Endometrium (tissue), 2 donors: ENCODE results near the gene ATP10A.

Source experiments
- FAIRE-seq: peaks from 2 replicates; lab custom pipeline; 2012; peaks lifted over from hg19 to GRCh38; lab: Jason Lieb, UNC
- donor health status: control.
- donor health status: control.

The ATP10A gene

GRCh38 chr15:25737218-25737643, 125.9 kb downstream of the ATP10A start:
- FAIRE-seq, result no peak

- FAIRE-seq, result no peak
Observed at GRCh38 chr15:25736461-25736860, 126.7 kb downstream of the ATP10A start.

GRCh38 chr15:25735550-25736384, 127.4 kb downstream of the ATP10A start:
- FAIRE-seq, result no peak

- FAIRE-seq, result no peak
Observed at GRCh38 chr15:25734680-25735355, 128.3 kb downstream of the ATP10A start.

DNA sequence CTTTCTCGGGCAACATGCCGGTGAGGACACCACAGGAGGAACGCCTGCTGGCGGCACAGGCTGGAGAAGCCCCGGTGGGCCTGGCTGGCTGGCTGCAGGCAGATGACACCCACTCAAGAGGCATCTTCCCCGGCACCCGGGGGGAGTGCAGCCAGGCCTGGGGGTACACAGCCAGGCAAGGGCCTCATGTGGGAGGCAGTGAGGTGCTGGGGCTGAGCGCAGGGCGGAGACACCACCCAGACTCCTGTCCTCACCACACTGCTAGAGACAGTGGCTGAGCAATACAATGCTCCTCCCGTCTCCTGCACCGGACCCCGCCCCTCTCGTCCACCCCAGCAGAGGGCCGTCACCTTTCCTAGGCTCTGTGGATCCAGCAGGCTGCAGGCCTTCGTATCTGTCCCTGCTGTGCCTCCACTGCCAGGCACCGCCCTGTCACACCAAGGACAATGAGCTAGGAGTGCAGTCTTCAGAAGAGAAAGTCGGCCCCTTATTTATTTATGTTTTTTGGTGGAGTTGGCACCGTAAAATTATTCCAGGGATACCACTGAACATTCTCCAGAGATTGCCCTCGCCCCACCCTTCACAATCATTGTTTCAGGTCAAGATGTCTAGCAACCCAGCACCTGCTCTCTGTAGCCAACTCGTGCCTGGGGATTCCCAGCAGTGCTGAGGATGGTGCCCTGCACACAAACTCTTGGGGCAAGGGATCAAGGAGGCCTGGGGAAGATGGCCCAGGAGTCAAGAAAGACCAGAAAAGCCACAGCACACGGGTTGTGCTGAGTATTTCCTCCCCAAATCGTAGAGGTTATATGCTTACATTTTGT, 129.1 kb downstream of the ATP10A start:
- FAIRE-seq, result no peak

GRCh38 chr15:25733036-25733855, 129.9 kb downstream of the ATP10A start:
- no peak for FAIRE-seq

DNA sequence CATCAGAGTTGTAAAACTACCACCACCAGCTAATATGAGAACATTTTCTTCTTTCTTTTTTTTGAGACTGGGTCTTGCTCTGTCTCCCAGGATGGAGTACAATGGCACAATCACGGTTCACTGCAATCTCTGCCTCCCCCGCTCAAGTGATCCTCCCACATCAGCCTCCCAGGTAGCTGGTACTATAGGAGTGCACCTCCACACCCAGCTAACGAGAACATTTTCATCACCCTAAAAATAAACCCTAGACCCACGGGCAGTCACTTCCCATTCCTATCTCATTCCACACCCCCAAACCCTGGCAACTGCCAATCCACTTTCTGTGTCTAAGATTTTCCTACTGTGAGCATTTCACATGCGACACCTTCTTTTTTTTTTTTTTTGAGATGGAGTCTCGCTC, 130.9 kb downstream of the ATP10A start:
- FAIRE-seq, result no peak

DNA sequence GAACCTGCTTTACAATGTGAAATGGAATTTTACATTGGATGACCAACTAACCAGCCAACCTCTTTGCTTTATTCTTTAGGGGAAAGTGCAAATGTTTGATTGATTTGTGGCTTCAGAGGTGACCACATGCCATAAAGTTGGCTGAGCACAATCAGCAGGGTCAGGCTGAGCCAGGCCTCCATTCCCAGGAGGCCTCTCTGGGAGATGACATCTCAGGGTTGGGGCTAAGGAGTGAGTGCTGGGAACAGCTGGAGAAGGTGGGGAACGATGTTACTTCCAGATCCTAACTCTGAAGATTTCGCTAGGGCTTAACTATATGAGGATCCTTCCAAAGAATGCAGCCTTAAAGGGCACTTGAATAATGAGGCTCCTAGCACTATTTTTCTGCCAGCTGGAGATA, 131.7 kb downstream of the ATP10A start:
- FAIRE-seq, result no peak

GRCh38 chr15:25730918-25731317, 132.2 kb downstream of the ATP10A start:
- no peak for FAIRE-seq

DNA sequence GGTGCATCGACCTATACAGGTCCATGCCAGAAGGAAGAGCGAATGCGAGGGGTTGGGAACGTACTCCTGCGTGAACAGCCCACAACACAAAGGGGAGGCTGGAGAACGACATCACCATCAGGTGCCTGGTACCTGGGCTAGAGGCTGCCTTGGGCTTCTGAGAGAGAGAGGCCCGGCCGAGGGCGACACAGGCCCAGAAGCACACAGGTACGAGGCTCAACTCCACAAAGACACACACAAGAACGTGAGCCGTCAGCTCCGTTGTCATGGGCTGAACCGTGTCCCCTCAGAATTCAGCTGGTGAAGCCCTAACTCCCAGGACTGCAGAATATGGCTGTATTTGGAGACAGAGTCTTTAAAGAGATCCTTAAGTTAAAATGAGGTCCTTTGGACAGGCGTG, 134.3 kb downstream of the ATP10A start:
- no peak for FAIRE-seq

DNA sequence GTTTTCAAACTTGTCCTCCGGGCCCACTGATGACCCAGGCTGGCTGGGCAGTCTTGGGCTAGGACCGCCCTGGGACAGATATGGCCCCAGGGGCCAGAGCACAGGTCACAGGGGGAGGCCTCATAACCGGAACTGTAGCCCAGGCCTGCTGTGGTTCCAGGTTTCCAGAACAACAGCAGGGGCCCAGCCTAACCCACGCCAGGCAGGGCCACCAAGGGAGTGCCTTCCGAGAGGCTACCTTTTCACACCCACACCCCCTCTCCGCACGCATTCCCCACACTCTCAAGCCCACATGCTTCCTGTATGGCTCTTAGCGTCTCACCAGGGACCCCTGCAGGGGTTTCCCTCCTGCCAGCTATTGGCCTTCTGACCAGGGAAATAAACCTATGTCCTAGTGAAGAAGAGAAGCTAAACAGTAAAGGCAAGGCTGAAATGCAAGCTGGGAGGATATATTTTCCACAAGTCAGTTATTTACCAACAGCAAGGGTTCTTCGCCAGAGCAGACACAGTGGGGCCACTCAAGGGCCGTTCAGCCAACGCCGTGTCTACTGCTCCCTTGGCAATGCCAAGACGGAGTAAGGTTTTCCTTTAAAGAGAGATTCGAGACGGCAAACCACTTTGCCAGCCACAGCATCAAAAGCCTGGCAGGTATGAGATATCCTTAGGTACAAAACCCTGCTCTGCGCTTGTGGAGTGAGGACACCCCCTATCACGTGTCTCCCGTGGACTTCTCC, 135.1 kb downstream of the ATP10A start:
- FAIRE-seq, result no peak

DNA sequence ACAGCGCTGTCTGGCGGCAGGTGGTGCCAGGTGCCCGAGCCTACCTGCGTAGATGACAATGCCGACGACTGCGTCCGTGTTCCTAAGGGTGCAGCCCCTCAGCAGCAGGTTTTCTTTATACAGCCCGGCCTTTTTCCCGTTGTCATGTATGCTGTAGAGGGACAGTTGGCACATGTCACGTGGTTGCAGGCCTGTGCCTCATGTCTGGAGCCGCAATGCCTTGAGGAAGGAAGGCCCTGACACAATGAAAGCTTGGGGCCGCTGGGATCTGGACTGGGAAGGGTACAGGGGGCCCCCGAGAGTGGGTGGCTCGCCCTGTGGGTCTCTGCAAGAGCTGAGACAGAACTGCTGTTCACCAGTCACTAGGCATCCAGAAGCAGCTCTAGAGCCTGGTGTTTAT, 136.0 kb downstream of the ATP10A start:
- no peak for FAIRE-seq

- FAIRE-seq, result no peak
Observed at GRCh38 chr15:25725758-25726157, 137.4 kb downstream of the ATP10A start.

DNA sequence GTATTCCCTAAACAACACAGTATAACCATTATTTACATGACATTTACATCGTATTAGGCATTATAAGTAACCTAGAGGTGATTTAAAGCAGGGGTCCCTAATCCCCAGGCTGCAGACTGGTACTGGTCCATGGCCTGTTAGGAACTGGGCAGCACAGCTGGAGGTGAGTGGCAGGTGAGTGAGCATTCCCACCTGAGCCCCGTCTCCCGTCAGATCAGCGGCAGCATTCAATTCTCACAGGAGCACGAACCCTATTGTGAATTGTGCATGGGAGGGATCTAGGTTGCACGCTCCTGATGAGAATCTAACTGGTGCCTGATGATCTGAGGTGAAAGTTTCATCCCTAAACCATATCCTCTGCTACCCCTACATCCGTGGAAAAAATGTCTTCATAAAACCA, 138.2 kb downstream of the ATP10A start:
- no peak for FAIRE-seq

- FAIRE-seq, result no peak
Observed at GRCh38 chr15:25721605-25721955, 141.5 kb downstream of the ATP10A start.

- FAIRE-seq, result no peak
Observed at GRCh38 chr15:25719101-25719985, 143.8 kb downstream of the ATP10A start.

DNA sequence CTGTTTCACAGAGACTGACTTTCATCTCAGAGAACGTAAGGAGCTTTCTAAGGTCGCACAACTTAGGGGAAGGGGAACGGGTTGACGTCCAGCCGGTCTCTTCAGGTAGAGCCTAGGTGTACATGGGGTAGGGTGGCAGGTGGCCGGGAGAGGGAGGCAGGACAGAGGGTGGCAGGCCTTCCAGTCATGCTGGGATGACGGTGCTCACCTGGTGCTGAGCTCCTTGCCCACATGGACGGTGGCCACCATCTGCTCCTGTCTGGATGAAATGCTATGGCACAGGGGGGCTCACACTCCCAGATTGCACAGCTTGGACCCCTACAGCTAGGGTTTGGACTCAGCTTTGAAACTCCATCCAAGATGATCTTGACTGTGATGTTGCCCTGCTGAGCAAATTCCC, 144.5 kb downstream of the ATP10A start:
- FAIRE-seq, result no peak

GRCh38 chr15:25718169-25718536, 145.0 kb downstream of the ATP10A start:
- no peak for FAIRE-seq

DNA sequence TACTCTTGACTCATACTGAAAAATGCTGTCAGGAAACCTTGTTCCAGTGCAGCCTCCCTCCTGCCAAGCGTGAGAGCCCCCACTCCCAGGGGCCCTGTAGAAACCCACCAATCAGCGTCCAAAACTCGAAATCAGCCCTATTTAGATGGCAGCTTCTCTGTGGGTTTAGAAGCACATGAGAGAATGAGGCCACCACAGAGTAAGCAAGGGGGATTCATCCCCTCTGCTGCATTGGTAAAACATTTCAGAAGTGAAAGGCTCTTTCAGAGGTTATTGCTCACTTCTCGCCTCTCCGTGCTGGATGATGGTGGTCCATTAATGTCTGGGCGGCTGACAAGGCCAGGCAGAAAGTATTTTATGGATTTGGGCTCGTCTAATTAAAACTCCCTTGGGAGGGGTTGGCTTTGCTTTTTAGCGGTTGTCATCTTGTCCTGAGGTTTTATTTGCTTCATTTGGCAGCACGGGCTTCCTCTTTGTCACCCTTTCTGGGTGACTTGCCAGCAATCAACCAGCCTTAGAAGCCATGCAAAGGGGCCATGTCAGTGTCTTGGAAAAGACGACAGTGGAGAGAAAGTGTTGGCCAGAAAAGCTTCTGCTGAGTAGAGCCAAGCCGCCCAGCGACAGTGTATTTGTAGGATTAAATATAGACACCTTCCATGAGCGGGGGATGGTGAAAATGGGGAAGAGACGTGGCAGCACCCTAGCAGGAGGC, 145.5 kb downstream of the ATP10A start:
- no peak for FAIRE-seq

DNA sequence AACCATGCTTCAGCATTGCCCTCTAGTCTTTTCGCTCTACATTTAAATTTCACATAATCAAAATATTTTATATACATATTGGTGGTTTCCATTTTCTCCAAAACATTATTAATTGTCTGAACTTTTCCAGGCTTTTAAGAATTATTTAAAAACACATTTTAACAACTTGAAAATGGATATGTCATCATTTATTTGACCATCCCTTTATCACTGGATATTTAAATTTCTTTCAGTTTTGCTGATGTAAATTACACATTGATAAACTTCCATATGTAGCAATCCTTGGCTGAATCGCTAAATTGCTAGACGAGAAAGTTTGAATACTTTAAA, 146.0 kb downstream of the ATP10A start:
- FAIRE-seq, result no peak
